SH-SY5Y (cell line): Measurements from ENCODE around the gene EPHA6.

Experiments
- GATA2 ChIP-seq: IDR thresholded peaks from 2 replicates; pipeline ENCODE4 v1.6.1; 2011; ENCODE audit warnings: mild to moderate bottlenecking, low read depth, low read length
- GATA3 ChIP-seq: IDR thresholded peaks from 2 replicates; pipeline ENCODE4 v1.6.1; 2011; ENCODE audit warnings: low read depth, mild to moderate bottlenecking, low read length, moderate library complexity

DNA sequence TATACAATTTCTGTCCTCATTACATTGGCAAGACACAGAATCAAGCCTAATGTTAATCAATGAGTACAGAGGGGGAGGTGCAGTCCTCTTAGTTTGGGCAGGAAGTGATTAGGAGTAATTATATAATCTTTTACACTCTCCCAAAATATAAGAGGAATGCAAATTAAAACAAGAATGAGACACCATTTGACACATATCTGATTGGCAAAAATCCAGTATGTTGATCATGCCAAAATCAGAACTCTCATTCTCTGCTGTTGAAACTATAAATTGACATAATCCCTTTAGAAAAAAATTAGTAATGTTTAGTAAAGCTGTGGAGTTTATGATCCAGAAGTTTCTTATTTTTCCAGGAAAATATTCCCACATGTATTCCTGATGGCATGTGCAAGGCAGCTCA lies 373.4 kb downstream of the EPHA6 start:
- TF ChIP-seq GATA3, result no peak
- TF ChIP-seq GATA2, result 0 out of 2 replicates have a peak, but pooled peaks have one; percentile 11
